ENCODE data around the gene KRTAP3-2.

Gene KRTAP3-2

DNA sequence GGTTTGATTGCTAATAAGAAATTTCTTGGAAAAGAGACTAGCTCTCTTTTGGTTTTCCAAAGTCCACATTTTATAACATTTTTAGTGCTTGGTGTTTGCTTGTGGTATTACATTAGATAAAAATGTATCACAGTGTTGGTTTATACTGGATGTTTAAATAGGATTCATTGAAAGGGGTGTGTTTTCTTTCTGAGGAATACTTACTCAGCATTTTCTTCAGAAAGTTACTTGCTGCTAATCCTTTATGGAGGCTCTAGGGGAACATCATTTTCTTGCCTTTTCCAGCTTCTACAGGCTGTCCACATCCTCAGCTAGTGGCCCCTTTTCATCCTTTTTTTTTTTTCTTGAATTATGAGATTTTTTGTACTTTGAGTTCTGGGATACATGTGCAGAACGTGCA lies 32.1 kb downstream of the KRTAP3-2 start:
- Histone ChIP-seq H3K36me3 (ENCODE audit: insufficient read depth, low read length) (no peaks in the 10 kb centered on the region), H3K4me1 (ENCODE audit: control insufficient read depth, insufficient read depth, low read length, unreplicated experiment) (peaks cover 4% of the 10 kb centered on the region), H3K27ac (ENCODE audit: low read depth, low read length) (no peak overlapping the region), H2AFZ (ENCODE audit: low read length, unreplicated experiment) (no peak overlapping the region), H3K79me2 (ENCODE audit: control insufficient read depth, insufficient read depth, low read length, unreplicated experiment) (no peaks in the 10 kb centered on the region), H3K27me3 (ENCODE audit: insufficient read depth, low read length) (no peaks in the 10 kb centered on the region), H3K4me3 (ENCODE audit: low read depth, low read length) (no peak overlapping the region)

DNA sequence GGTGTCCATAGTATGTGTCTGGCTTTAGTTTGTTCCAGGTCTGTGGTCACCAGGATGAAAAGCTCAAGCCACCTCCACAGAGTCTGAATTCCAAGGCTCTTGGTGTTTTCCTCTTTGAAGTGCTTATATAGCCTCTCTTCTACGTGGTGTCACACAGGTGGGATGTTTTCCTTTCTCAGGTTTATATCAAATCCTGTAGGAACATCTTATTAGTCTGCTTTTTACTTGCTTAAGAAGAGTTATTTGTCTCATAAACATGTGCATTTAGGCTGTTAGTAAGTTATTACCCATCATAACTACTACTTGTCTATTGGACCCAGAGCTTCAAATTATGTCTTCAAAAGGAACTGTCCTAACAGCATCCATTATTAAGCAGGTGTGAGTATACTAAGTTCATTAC lies 32.9 kb downstream of the KRTAP3-2 start, which contains the start of gene KRT39:
Gene KRT39, minus strand, starts transcription at position 101 of the 400 bp plus-strand sequence. Its CDS starts 92 bp downstream, at position 9.
- no peaks in the 10 kb centered on the region for H3K27me3 ChIP-seq (ENCODE audit: insufficient read depth, low read length)
- H3K36me3 ChIP-seq (ENCODE audit: insufficient read depth, low read length): no peaks in the 10 kb centered on the region
- H3K4me3 ChIP-seq (ENCODE audit: low read depth, low read length): no peak within 1 kb of the TSS
- H3K4me1 ChIP-seq (ENCODE audit: control insufficient read depth, insufficient read depth, low read length, unreplicated experiment): peaks cover 4% of the 10 kb centered on the region
- no peak within 1 kb of the TSS for H2AFZ ChIP-seq (ENCODE audit: low read length, unreplicated experiment)
- H3K27ac ChIP-seq (ENCODE audit: low read depth, low read length): no peak within 1 kb of the TSS
- H3K79me2 ChIP-seq (ENCODE audit: control insufficient read depth, insufficient read depth, low read length, unreplicated experiment): no peaks in the 10 kb centered on the region

DNA sequence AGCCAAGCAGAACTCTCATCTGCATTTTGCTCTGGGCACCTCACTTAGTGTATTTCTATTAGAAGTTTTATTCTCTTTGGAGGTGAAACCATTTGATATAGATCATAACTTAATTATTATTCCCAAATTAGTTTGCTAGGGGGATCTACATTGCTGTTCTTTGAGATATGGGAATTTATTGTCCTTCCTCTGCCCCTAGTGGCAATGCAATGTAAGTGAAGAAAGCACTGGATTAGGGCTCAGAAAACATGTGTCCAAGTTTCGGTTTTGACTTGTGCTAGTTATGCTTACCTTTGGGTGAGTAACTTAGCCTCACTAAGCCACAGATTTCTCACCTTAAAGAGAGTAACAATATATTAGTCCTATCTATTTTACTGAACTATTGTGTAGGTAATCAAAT lies 35.9 kb downstream of the KRTAP3-2 start:
- no peaks in the 10 kb centered on the region for H3K36me3 ChIP-seq (ENCODE audit: insufficient read depth, low read length)
- peak overlapping the region; percentile 82 for H2AFZ ChIP-seq (ENCODE audit: low read length, unreplicated experiment)
- peak overlapping the region; percentile 41; the same call in 1 of the 2 replicates for H3K4me3 ChIP-seq (ENCODE audit: low read depth, low read length)
- H3K4me1 ChIP-seq (ENCODE audit: control insufficient read depth, insufficient read depth, low read length, unreplicated experiment): peaks cover 4% of the 10 kb centered on the region
- H3K27ac ChIP-seq (ENCODE audit: low read depth, low read length): no peak overlapping the region
- no peaks in the 10 kb centered on the region for H3K27me3 ChIP-seq (ENCODE audit: insufficient read depth, low read length)
- H3K79me2 ChIP-seq (ENCODE audit: control insufficient read depth, insufficient read depth, low read length, unreplicated experiment): no peaks in the 10 kb centered on the region

DNA sequence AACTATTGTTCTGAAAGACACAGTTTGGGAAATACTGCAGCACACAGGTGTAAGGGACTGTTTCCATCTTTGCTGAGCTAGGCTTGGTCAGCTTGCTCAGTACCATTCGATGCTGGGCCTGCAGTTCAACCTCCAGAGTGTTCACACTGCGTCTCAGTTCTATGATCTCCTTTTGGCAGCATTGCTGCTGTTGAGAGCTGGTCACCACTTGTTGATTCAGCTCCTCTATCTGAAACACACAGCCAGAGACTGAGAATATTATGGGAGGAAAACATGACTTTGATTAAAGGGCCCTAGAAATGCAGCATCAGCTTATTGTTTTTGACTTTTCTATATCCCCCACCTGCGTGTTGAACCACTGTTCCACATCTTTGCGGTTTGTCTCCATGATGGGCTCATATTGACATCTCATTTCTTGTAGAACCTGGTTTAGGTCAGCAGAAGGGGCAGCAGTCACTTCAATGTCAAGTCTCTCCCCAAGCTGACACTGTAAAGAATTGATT lies 37.6 kb downstream of the KRTAP3-2 start:
- Histone ChIP-seq H3K4me3 (ENCODE audit: low read depth, low read length) (no peak overlapping the region), H3K27me3 (ENCODE audit: insufficient read depth, low read length) (no peaks in the 10 kb centered on the region), H3K36me3 (ENCODE audit: insufficient read depth, low read length) (no peaks in the 10 kb centered on the region), H3K27ac (ENCODE audit: low read depth, low read length) (no peak overlapping the region), H3K4me1 (ENCODE audit: control insufficient read depth, insufficient read depth, low read length, unreplicated experiment) (peaks cover 16% of the 10 kb centered on the region), H3K79me2 (ENCODE audit: control insufficient read depth, insufficient read depth, low read length, unreplicated experiment) (no peaks in the 10 kb centered on the region), H2AFZ (ENCODE audit: low read length, unreplicated experiment) (no peak overlapping the region)

DNA sequence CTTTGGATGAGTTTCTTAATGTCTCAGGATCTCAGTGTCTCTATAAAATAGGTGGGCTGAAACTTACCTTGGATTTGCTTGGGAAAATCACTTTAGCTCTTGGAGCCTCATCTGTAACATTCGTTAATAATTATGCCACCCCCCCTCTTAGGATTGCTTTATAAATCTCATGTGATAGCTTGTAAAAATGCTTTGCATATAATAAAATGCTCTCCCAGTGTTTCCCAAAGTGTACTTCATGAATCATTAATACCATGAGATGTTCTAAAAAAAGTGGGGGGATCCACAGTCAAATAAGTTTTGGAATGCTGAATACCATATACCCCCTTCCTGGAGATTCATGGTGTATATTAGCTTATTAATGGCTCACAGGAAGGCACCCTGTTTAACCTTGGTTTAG lies 38.1 kb downstream of the KRTAP3-2 start:
- H3K27ac ChIP-seq (ENCODE audit: low read depth, low read length): no peak overlapping the region
- no peaks in the 10 kb centered on the region for H3K79me2 ChIP-seq (ENCODE audit: control insufficient read depth, insufficient read depth, low read length, unreplicated experiment)
- peaks cover 20% of the 10 kb centered on the region for H3K4me1 ChIP-seq (ENCODE audit: control insufficient read depth, insufficient read depth, low read length, unreplicated experiment)
- no peaks in the 10 kb centered on the region for H3K27me3 ChIP-seq (ENCODE audit: insufficient read depth, low read length)
- no peak overlapping the region for H3K4me3 ChIP-seq (ENCODE audit: low read depth, low read length)
- H2AFZ ChIP-seq (ENCODE audit: low read length, unreplicated experiment): no peak overlapping the region
- H3K36me3 ChIP-seq (ENCODE audit: insufficient read depth, low read length): no peaks in the 10 kb centered on the region

DNA sequence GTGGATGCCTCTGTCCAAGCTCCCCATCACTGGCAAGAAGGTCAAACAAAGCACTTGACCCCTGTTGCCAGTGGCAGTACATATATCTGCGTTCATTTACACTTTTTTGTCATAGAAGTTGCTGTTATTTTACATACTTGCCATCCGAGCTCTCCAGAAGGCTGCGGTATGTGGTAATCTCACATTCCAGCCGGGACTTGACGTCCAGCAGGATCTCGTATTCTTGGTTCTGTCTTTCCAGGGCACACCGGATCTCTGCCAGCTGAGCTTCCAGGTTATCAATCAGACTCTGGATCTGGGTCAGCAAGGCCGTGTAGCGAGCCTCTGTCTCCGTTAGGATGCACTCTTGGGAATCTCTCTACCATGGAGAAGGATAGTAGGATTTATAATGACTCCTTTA lies 39.6 kb downstream of the KRTAP3-2 start:
- H3K79me2 ChIP-seq (ENCODE audit: control insufficient read depth, insufficient read depth, low read length, unreplicated experiment): no peaks in the 10 kb centered on the region
- H2AFZ ChIP-seq (ENCODE audit: low read length, unreplicated experiment): no peak overlapping the region
- H3K4me1 ChIP-seq (ENCODE audit: control insufficient read depth, insufficient read depth, low read length, unreplicated experiment): peaks cover 31% of the 10 kb centered on the region
- H3K36me3 ChIP-seq (ENCODE audit: insufficient read depth, low read length): no peaks in the 10 kb centered on the region
- H3K4me3 ChIP-seq (ENCODE audit: low read depth, low read length): no peak overlapping the region
- H3K27me3 ChIP-seq (ENCODE audit: insufficient read depth, low read length): no peaks in the 10 kb centered on the region
- H3K27ac ChIP-seq (ENCODE audit: low read depth, low read length): no peak overlapping the region

DNA sequence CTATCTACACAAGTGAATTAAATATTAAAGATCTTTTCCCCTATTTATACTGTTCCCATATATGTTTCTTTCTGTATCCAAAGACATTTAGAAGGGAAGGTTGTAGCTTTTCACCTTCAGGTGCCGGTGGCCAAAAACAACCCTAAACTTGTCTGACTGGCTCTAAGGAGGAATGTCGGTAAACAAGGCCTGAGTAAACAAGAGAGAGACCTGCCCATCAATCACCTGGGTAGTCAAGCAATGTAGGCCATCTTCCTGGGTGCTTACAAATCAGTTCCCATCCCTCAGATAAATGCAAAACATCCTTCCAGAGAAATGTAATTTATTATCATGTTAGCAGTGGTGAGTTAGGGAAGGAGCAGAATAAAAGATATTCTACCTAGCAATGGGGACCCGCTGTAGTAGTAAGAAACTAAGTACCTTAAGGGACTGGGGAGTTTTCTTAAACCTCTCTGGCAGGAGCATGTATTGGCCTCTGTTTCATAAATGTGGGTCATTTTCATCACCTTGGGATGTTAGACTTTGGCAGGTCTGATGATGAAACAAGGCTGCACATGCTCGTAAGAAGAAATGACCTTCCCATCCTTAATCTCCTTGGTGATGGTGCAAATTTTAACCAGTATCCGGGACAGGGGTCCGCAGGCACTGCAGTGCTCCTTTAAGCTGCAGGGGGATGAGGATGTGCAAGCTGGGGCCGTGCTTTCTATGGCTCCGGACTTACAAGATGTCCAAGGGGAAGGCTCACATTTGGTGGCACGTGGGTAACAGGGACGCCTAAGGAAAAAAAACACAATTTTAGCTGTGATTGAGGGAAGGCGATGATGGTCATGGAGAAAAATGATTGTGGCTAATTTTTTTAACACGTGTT lies 41.4 kb downstream of the KRTAP3-2 start:
- Histone ChIP-seq H3K4me3 (ENCODE audit: low read depth, low read length) (no peak overlapping the region), H3K4me1 (ENCODE audit: control insufficient read depth, insufficient read depth, low read length, unreplicated experiment) (peaks cover 43% of the 10 kb centered on the region), H3K27ac (ENCODE audit: low read depth, low read length) (peak overlapping the region; percentile 84), H2AFZ (ENCODE audit: low read length, unreplicated experiment) (no peak overlapping the region), H3K27me3 (ENCODE audit: insufficient read depth, low read length) (no peaks in the 10 kb centered on the region), H3K79me2 (ENCODE audit: control insufficient read depth, insufficient read depth, low read length, unreplicated experiment) (no peaks in the 10 kb centered on the region), H3K36me3 (ENCODE audit: insufficient read depth, low read length) (no peaks in the 10 kb centered on the region)

DNA sequence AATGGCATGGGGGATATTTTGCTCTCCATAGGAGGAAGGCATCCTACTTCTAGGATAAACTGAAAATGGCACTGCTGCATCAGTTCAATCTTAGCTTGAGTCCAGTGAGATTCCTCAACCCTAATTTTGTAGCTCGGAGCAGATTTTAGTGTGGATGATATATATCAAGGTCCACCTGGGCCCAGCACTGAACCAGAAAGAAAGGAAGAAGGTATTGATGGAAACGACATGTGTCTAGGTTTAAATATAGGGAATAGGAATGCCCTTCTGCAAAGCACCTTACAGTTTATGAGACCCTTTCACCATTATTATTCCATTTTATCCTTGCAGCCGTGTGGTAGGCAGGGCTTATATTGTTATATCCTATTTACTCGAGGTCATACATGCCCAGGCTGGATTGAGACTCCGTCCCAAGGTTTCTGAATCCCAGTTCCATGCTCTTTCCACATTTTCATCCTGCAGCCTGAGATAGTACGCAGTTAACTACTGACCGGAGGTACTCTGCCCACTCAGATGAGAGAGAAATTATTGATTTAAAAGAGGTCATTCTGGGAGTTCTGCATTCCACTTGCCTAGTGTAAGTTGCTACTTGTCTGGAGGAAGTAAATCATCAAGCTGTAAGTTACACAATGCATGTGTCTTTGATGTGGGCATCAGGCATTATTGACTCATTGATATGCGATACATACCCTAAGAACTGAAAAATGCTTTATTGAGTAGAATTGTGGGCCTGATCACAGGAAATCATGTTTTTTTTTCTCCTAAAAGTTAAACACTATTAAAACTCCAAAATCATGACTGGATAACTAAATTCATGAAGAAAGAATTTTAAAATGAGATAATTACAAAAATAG lies 43.1 kb downstream of the KRTAP3-2 start:
- H2AFZ ChIP-seq (ENCODE audit: low read length, unreplicated experiment): no peak overlapping the region
- no peak overlapping the region for H3K4me3 ChIP-seq (ENCODE audit: low read depth, low read length)
- peak overlapping the region; percentile 84 for H3K27ac ChIP-seq (ENCODE audit: low read depth, low read length)
- no peaks in the 10 kb centered on the region for H3K27me3 ChIP-seq (ENCODE audit: insufficient read depth, low read length)
- no peaks in the 10 kb centered on the region for H3K36me3 ChIP-seq (ENCODE audit: insufficient read depth, low read length)
- H3K4me1 ChIP-seq (ENCODE audit: control insufficient read depth, insufficient read depth, low read length, unreplicated experiment): peaks cover 57% of the 10 kb centered on the region
- no peaks in the 10 kb centered on the region for H3K79me2 ChIP-seq (ENCODE audit: control insufficient read depth, insufficient read depth, low read length, unreplicated experiment)

DNA sequence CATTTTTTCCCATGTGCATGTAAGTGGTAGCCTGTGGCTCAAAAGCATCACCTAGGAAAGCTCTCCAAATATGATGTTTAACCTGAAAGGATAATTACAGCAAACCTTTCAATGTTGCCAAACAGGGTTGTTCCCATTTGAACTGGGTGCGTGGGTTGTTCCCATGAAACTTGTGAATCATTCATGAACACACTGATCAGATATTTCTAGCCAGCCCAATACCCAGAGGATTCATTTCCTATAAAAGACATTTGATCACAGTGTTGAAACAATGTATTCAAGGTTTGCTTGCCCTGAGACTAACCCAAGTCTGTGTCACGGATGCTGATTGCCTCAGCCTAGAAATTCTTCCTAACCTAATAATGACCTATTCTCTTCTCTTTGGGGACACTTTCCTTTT lies 45.8 kb downstream of the KRTAP3-2 start:
- Histone ChIP-seq H3K79me2 (ENCODE audit: control insufficient read depth, insufficient read depth, low read length, unreplicated experiment) (no peaks in the 10 kb centered on the region), H3K4me1 (ENCODE audit: control insufficient read depth, insufficient read depth, low read length, unreplicated experiment) (peaks cover 57% of the 10 kb centered on the region), H3K4me3 (ENCODE audit: low read depth, low read length) (no peak overlapping the region), H2AFZ (ENCODE audit: low read length, unreplicated experiment) (no peak overlapping the region), H3K27ac (ENCODE audit: low read depth, low read length) (peak overlapping the region; percentile 91), H3K27me3 (ENCODE audit: insufficient read depth, low read length) (no peaks in the 10 kb centered on the region), H3K36me3 (ENCODE audit: insufficient read depth, low read length) (no peaks in the 10 kb centered on the region)

DNA sequence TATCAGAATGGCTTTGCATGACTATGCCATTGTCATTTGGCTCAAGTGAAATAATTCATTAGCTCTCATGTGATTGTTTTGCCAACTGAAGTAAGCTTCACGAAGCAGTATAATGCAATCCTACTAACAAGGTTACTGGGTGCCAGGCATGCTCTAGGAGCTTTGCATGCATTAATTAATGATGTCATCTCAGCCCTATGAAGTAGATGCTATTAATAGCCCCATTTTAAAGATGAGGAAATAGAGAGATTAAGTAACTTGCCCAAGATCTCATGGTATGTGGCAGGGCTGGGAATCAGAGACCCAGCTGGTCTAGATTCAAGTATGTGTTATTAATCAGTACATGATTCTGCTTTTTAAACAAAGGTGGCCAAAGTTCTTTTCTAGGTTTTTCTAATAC lies 47.0 kb downstream of the KRTAP3-2 start:
- no peaks in the 10 kb centered on the region for H3K79me2 ChIP-seq (ENCODE audit: control insufficient read depth, insufficient read depth, low read length, unreplicated experiment)
- H3K27me3 ChIP-seq (ENCODE audit: insufficient read depth, low read length): no peaks in the 10 kb centered on the region
- peaks cover 50% of the 10 kb centered on the region for H3K4me1 ChIP-seq (ENCODE audit: control insufficient read depth, insufficient read depth, low read length, unreplicated experiment)
- no peak overlapping the region for H2AFZ ChIP-seq (ENCODE audit: low read length, unreplicated experiment)
- H3K27ac ChIP-seq (ENCODE audit: low read depth, low read length): peak overlapping the region; percentile 91
- no peaks in the 10 kb centered on the region for H3K36me3 ChIP-seq (ENCODE audit: insufficient read depth, low read length)
- H3K4me3 ChIP-seq (ENCODE audit: low read depth, low read length): no peak overlapping the region
